Aorta (tissue), 5 donors: ENCODE data around the gene PLEKHA8. TPM values are rescaled to one million over a fixed set of nuclear protein-coding genes. Genes with fewer than 3 reads are reported as not detected.

Experiments used
- ATAC-seq: fragments of 200-7000 bp; cut with Tn5 transposase; one replicate; pipeline ENCODE4 v1.9.1; 2022; ENCODE audit warnings: moderate library complexity; ENCODE audit not compliant: low FRiP score
- DNase-seq, 2 donors: peaks; one replicate each; pipeline ENCODE4 v3.0.0-alpha.2; 2020
- H3K27ac ChIP-seq, 2 donors: one replicate each; pipeline ENCODE4 v1.5.1; 2013; ENCODE audit warnings: low read length in 2 of 2, mild to moderate bottlenecking in 2 of 2, moderate library complexity in 2 of 2, control low read depth in 1 of 2, inconsistent platforms in 1 of 2, low read depth in 1 of 2
- H3K27me3 ChIP-seq, 2 donors: one replicate each; pipeline ENCODE4 v1.6.1; 2013; ENCODE audit warnings: control low read depth in 1 of 2, low read length in 1 of 2, mild to moderate bottlenecking in 1 of 2, moderate library complexity in 1 of 2; ENCODE audit not compliant: insufficient read depth in 2 of 2, control insufficient read depth in 1 of 2
- H3K36me3 ChIP-seq, 2 donors: one replicate each; pipeline ENCODE4 v1.6.1; 2013; ENCODE audit warnings: control low read depth in 1 of 2, low read length in 1 of 2, mild to moderate bottlenecking in 1 of 2; ENCODE audit not compliant: insufficient read depth in 2 of 2, control insufficient read depth in 1 of 2
- H3K4me1 ChIP-seq, 2 donors: one replicate each; pipeline ENCODE4 v1.6.1; 2013; ENCODE audit warnings: low read length in 2 of 2, control low read depth in 1 of 2, mild to moderate bottlenecking in 1 of 2, moderate library complexity in 1 of 2; ENCODE audit not compliant: insufficient read depth in 2 of 2, control insufficient read depth in 1 of 2
- H3K4me3 ChIP-seq, 2 donors: one replicate each; pipeline ENCODE4 v1.5.1; 2013; ENCODE audit warnings: low read length in 2 of 2, control low read depth in 1 of 2, mild to moderate bottlenecking in 1 of 2
- H3K9me3 ChIP-seq: one replicate; pipeline ENCODE4 v1.6.1; 2013; ENCODE audit warnings: mild to moderate bottlenecking, low read length; ENCODE audit not compliant: control insufficient read depth
- WGBS, 2 donors: extraction: QIAGEN DNeasy Blood & Tissue Kit; methylation state at CpG; one replicate each; pipeline ENCODE4 v1.1.7; 2013; 5-methylcytosine and 5-hydroxymethylcytosine counted together
- intact Hi-C, 2 donors: fragments of 100-400 bp; cut with DNase I; formaldehyde crosslinking; loops; one replicate each; pipeline versions ENCODE4 v1.14.2 to v1.15.0; 2022
- polyA plus RNA-seq, 2 donors: library from polyadenylated mRNA; stranded (reverse); fragments of 200-250 nt; gene quantifications; one replicate each; pipeline ENCODE4 v1.2.3, GENCODE V29; 2013
- total RNA-seq, 2 donors: library from RNA; stranded (reverse); fragmentation: NEBNext Ultra II Directional; extraction: Animal tissue kit (Norgen Biotek cat#: 25700); gene quantifications; one replicate each; pipeline ENCODE4 v1.2.1, GENCODE V29; 2021
- donor health status: healthy with polysubstance abuse.
- donor health status: Bipolar disorder and iron deficiency.
- donor health status: DM: no; HTN: no; CAD: no.
- donor health status: DM: no; HTN: no; CAD: no.
- donor health status: DM: yes; HTN: yes; CAD: no.

PLEKHA8 gene
- total and polyA plus RNA-seq, 4 donors: 3.1 to 17.1 (median 9.5) TPM

- Histone ChIP-seq H3K4me3 (no peak overlapping the region), H3K27me3 (no peaks in the 10 kb centered on the region), H3K27ac (no peak overlapping the region), H3K4me1 (peaks cover 0 to under 1% of the 10 kb centered on the region in 2 donors), H3K36me3 (no peaks in the 10 kb centered on the region), H3K9me3 (peaks cover 2% of the 10 kb centered on the region)
- WGBS, 2 donors: 94 to 96% methylated on average over 5 of the region's 5 CpGs
- intact Hi-C loops: no loop called here
- ATAC-seq: no peak
- no peak for DNase-seq
These were observed 36.3 kb upstream of the PLEKHA8 start for GRCh38 chr7:29991937-29992336.

GRCh38 chr7:29993140-29993539 lies 35.1 kb upstream of the PLEKHA8 start:
- WGBS, 2 donors: 92 to 94% methylated on average over 4 of the region's 4 CpGs
- ATAC-seq (no peak), DNase-seq (no peak)
- H3K36me3 ChIP-seq: no peaks in the 10 kb centered on the region
- H3K4me1 ChIP-seq: no peaks in the 10 kb centered on the region
- intact Hi-C loops: no loop called here
- H3K9me3 ChIP-seq: peaks cover 2% of the 10 kb centered on the region
- no peak overlapping the region for H3K4me3 ChIP-seq
- no peaks in the 10 kb centered on the region for H3K27me3 ChIP-seq
- no peak overlapping the region for H3K27ac ChIP-seq

- intact Hi-C loops: no loop called here
- H3K27me3 ChIP-seq: no peaks in the 10 kb centered on the region
- H3K36me3 ChIP-seq: no peaks in the 10 kb centered on the region
- H3K9me3 ChIP-seq: peaks cover 2% of the 10 kb centered on the region
- no peaks in the 10 kb centered on the region for H3K4me1 ChIP-seq
- no peak overlapping the region for H3K27ac ChIP-seq
- ATAC-seq: no peak
- no peak for DNase-seq
- H3K4me3 ChIP-seq: no peak overlapping the region
These were observed 32.6 kb upstream of the PLEKHA8 start for GRCh38 chr7:29995652-29996051.

GRCh38 chr7:29996321-29996720 lies 31.9 kb upstream of the PLEKHA8 start:
- H3K36me3 ChIP-seq: no peaks in the 10 kb centered on the region
- DNase-seq (no peak), ATAC-seq (no peak)
- H3K4me3 ChIP-seq: no peak overlapping the region
- H3K4me1 ChIP-seq: no peaks in the 10 kb centered on the region
- intact Hi-C loops: no loop called here
- H3K9me3 ChIP-seq: peaks cover 2% of the 10 kb centered on the region
- H3K27ac ChIP-seq: no peak overlapping the region
- H3K27me3 ChIP-seq: no peaks in the 10 kb centered on the region

- Histone ChIP-seq H3K4me1 (no peaks in the 10 kb centered on the region), H3K36me3 (no peaks in the 10 kb centered on the region), H3K9me3 (peaks cover 1% of the 10 kb centered on the region), H3K27me3 (no peaks in the 10 kb centered on the region), H3K27ac (no peak overlapping the region), H3K4me3 (no peak overlapping the region)
- ATAC-seq: no peak
- intact Hi-C loops: no loop called here
- DNase-seq: no peak
These were observed 29.7 kb upstream of the PLEKHA8 start for GRCh38 chr7:29998489-29998888.

- H3K4me1 ChIP-seq: no peaks in the 10 kb centered on the region
- no peaks in the 10 kb centered on the region for H3K9me3 ChIP-seq
- no peak for DNase-seq
- WGBS, 2 donors: 97 to 98% methylated on average over 2 of the region's 2 CpGs
- intact Hi-C loops: no loop called here
- H3K36me3 ChIP-seq: no peaks in the 10 kb centered on the region
- H3K27me3 ChIP-seq: no peaks in the 10 kb centered on the region
- no peak for ATAC-seq
- no peak overlapping the region for H3K4me3 ChIP-seq
- H3K27ac ChIP-seq: no peak overlapping the region
These were observed 26.2 kb upstream of the PLEKHA8 start for GRCh38 chr7:30001998-30002397.

- Histone ChIP-seq H3K27me3 (no peaks in the 10 kb centered on the region), H3K9me3 (no peaks in the 10 kb centered on the region), H3K4me3 (no peak overlapping the region), H3K36me3 (no peaks in the 10 kb centered on the region), H3K4me1 (no peaks in the 10 kb centered on the region), H3K27ac (no peak overlapping the region)
- DNase-seq (no peak), ATAC-seq (no peak)
- 74 to 75% methylated on average over 6 of the region's 6 CpGs for WGBS, 2 donors
- intact Hi-C loops: no loop called here
These were observed 25.1 kb upstream of the PLEKHA8 start for GRCh38 chr7:30003098-30003497.

- Histone ChIP-seq H3K27ac (no peak overlapping the region), H3K27me3 (no peaks in the 10 kb centered on the region), H3K36me3 (no peaks in the 10 kb centered on the region), H3K4me3 (no peak overlapping the region), H3K9me3 (no peaks in the 10 kb centered on the region), H3K4me1 (no peaks in the 10 kb centered on the region)
- no peak for DNase-seq
- intact Hi-C loops: no loop called here
- no peak for ATAC-seq
- 65 to 66% methylated on average over 3 of the region's 3 CpGs for WGBS, 2 donors
These were observed 22.7 kb upstream of the PLEKHA8 start for GRCh38 chr7:30005464-30005863.

GRCh38 chr7:30010021-30010420 lies 18.2 kb upstream of the PLEKHA8 start:
- DNase-seq: no peak
- intact Hi-C loops: no loop called here
- 83 to 86% methylated on average over 6 of the region's 6 CpGs for WGBS, 2 donors
- Histone ChIP-seq H3K27ac (no peak overlapping the region), H3K27me3 (no peaks in the 10 kb centered on the region), H3K4me1 (no peaks in the 10 kb centered on the region), H3K36me3 (no peaks in the 10 kb centered on the region), H3K4me3 (no peak overlapping the region), H3K9me3 (no peaks in the 10 kb centered on the region)
- no peak for ATAC-seq
